ENCODE data around the gene HOXA1. TPM values are rescaled to one million over a fixed set of nuclear protein-coding genes. Genes with fewer than 3 reads are reported as not detected.

The HOXA1 gene
- total and polyA plus RNA-seq, 2 of the 4 experiments (the other 2 are of a cell fraction) = 0.54 to 1.8 TPM

GRCh38 chr7:27142580-27143022 is 46.8 kb upstream of the HOXA1 start:
- peak overlapping the region; percentile 92 for H3K23ac ChIP-seq (ENCODE audit: low read depth, low read length)
- H2BK20ac ChIP-seq (ENCODE audit: low read depth, low read length) = 0 out of 2 replicates have a peak overlapping the region, but pooled peaks have one; percentile 3
- intact Hi-C loops (cut with micrococcal nuclease) (loop anchor here (1.0 to 5.0 kb wide), 4 partner anchors 456 to 1280 kb away; no protein-coding TSS in a partner anchor), in situ Hi-C loops (cut with MboI; ENCODE audit: low sequenced_read_pairs) (loop anchor here (5.0 to 10.0 kb wide), 3 partner anchors 40 to 948 kb away; partner anchors contain the start of gene HOXA2), dilution Hi-C loops (cut with HindIII; ENCODE audit: low sequenced_read_pairs, unreplicated experiment) (no loop called here)
- H3K4me2 ChIP-seq (ENCODE audit: low read depth, low read length) = peak overlapping the region; percentile 94
- ChIA-PET CTCF (interaction anchor here (0.6 to 2.0 kb wide), 11 partner anchors 8 to 773 kb away, joined by 3 to 9 read pairs (median 3); no protein-coding TSS in a partner anchor), POLR2A (ENCODE audit: unreplicated experiment) (interaction anchor here (1.3 kb wide), 1 partner anchor 34 kb away, joined by 5 read pairs; no protein-coding TSS in a partner anchor)
- peak overlapping the region; percentile 92 for H3K56ac ChIP-seq (ENCODE audit: extremely low read depth, insufficient read depth, low read length)
- DNase-seq (no peak), ATAC-seq (ENCODE audit: low read depth) (no peak)
- peak overlapping the region; percentile 80 for H3K4ac ChIP-seq (ENCODE audit: low read depth, low read length)
- peak overlapping the region; percentile 54 to 59; a peak in 3 of 4 replicates for H4K8ac ChIP-seq (ENCODE audit: low read depth in 2 of 2, low read length in 2 of 2)
- H3K9ac ChIP-seq (ENCODE audit: low read depth, low read length) = peak overlapping the region; percentile 89
- no peaks in the 10 kb centered on the region for H3K9me3 ChIP-seq (ENCODE audit: control insufficient read depth, insufficient read depth, low read length)
- BruUV-seq (replicated peaks) = no TSS peak
- peaks cover 9% of the 10 kb centered on the region for H3K36me3 ChIP-seq (ENCODE audit: control insufficient read depth, insufficient read depth, low read length)
- WGBS, 2 experiments (ENCODE audit: extremely low coverage in 2 of 2, insufficient read length in 1 of 2) = 1% methylated on average over 9 of the region's 29 CpGs; no CpG with 5 or more reads in 1 of the 2 experiments
- peak overlapping the region; percentile 95 for H3K14ac ChIP-seq (replicated peaks; ENCODE audit: low read depth, low read length)
- peak overlapping the region; percentile 93 for H3K18ac ChIP-seq (ENCODE audit: low read depth, low read length)
- H3K4me3 ChIP-seq (ENCODE audit: insufficient read depth, low read depth, low read length) = peak overlapping the region; percentile 93
- no peaks in the 10 kb centered on the region for H3K27me3 ChIP-seq (ENCODE audit: control insufficient read depth, insufficient read depth, low read length)
- peak overlapping the region; percentile 90 for H2AFZ ChIP-seq (replicated peaks; ENCODE audit: low read length, poor library complexity)
- peak overlapping the region; percentile 93 for H3K27ac ChIP-seq (ENCODE audit: insufficient read depth, low read length)
- peak overlapping the region; percentile 10 for H4K5ac ChIP-seq (ENCODE audit: low read depth, low read length)
- peak overlapping the region; percentile 75 for H4K91ac ChIP-seq (ENCODE audit: insufficient read depth, low read depth, low read length)
- peaks cover 16% of the 10 kb centered on the region for H3K4me1 ChIP-seq (ENCODE audit: control insufficient read depth, insufficient read depth, low read length)
- no peak overlapping the region for H2AK5ac ChIP-seq (ENCODE audit: low read depth, low read length)
- H2AK9ac ChIP-seq (replicated peaks; ENCODE audit: low read depth, low read length, poor library complexity) = peak overlapping the region; percentile 82
- H3K79me1 ChIP-seq (ENCODE audit: low read depth in 1 of 2, low read length in 2 of 2) = peaks cover 9 to 35% of the 10 kb centered on the region in 2 experiments; a peak in 3 of 4 replicates
- no peaks in the 10 kb centered on the region for H3K9me1 ChIP-seq (ENCODE audit: insufficient read depth, low read length)
- TF ChIP-seq NFE2L2 (IDR thresholded peaks at IDR 0.05; ENCODE audit: low read depth, low read length) (no peak), CTCF (conservative IDR thresholded peaks at IDR 0.05; ENCODE audit: low read depth, low read length) (no peak), ELK1 (IDR thresholded peaks at IDR 0.05; ENCODE audit: borderline replicate concordance, low read depth, low read length) (no peak), MAFK (IDR thresholded peaks at IDR 0.05; ENCODE audit: low read depth, low read length) (no peak), RAD21 (IDR thresholded peaks at IDR 0.05; ENCODE audit: low read length) (no peak), CEBPB (IDR thresholded peaks at IDR 0.05; ENCODE audit: low read depth, low read length) (no peak), USF2 (IDR thresholded peaks at IDR 0.05; ENCODE audit: low read depth, low read length) (no peak)
- H2BK15ac ChIP-seq (ENCODE audit: low read depth, low read length) = no peak overlapping the region
- H2BK120ac ChIP-seq (ENCODE audit: low read depth, low read length) = peak overlapping the region; percentile 81
- H4K20me1 ChIP-seq (ENCODE audit: insufficient read depth, low read length) = no peaks in the 10 kb centered on the region
- peak overlapping the region; percentile 89 for H2BK5ac ChIP-seq (ENCODE audit: low read depth, low read length, poor library complexity, severe bottlenecking)

All from IMR-90 (cell line).